DND-41 (cell line): Measurements from ENCODE around the gene NRCAM.

Experiments
- ATAC-seq: fragments of 200-7000 bp; cut with Tn5 transposase; 3 replicates; pipeline ENCODE4 v1.9.1; 2021; ENCODE audit warnings: low read depth; ENCODE audit not compliant: insufficient read depth
- DNase-seq: peaks from one replicate; pipeline ENCODE4 v3.0.0-alpha.2; 2020
- H2AFZ ChIP-seq: 2 replicates; pipeline ENCODE4 v1.6.0; 2012; ENCODE audit warnings: low read depth, low read length
- H3K27ac ChIP-seq: 2 replicates; pipeline ENCODE4 v1.5.1; 2012; ENCODE audit warnings: low read length, inconsistent platforms
- H3K27me3 ChIP-seq: fragments of 200-600 bp; sonication (generic); 2 replicates; pipeline ENCODE4 v1.6.0; 2012; ENCODE audit warnings: low read length, mild to moderate bottlenecking, inconsistent platforms; ENCODE audit not compliant: insufficient read depth, poor library complexity
- H3K36me3 ChIP-seq: 2 replicates; pipeline ENCODE4 v1.5.1; 2012; ENCODE audit warnings: low read length, inconsistent platforms; ENCODE audit not compliant: insufficient read depth
- H3K4me1 ChIP-seq: 2 replicates; pipeline ENCODE4 v1.5.1; 2012; ENCODE audit warnings: mild to moderate bottlenecking, low read length; ENCODE audit not compliant: insufficient read depth
- H3K4me2 ChIP-seq: 2 replicates; pipeline ENCODE4 v1.6.0; 2012; ENCODE audit warnings: mild to moderate bottlenecking, moderate library complexity, low read length, inconsistent platforms; ENCODE audit not compliant: insufficient read depth
- H3K4me3 ChIP-seq, 2 experiments: fragments of 200-600 bp in 1 of 2; shearing (Covaris generic) in 1 of 2; 2 replicates each; pipeline ENCODE4 v1.5.1; 2012 to 2016; ENCODE audit warnings: inconsistent platforms in 2 of 2, low read length in 2 of 2, mild to moderate bottlenecking in 2 of 2, low read depth in 1 of 2, moderate library complexity in 1 of 2
- H3K79me2 ChIP-seq: 2 replicates; pipeline ENCODE4 v1.6.0; 2012; ENCODE audit warnings: low read length, inconsistent platforms; ENCODE audit not compliant: insufficient read depth
- H3K9ac ChIP-seq: 2 replicates; pipeline ENCODE4 v1.6.0; 2012; ENCODE audit warnings: low read depth, mild to moderate bottlenecking, inconsistent platforms, low read length, moderate library complexity
- H3K9me3 ChIP-seq: 2 replicates; pipeline ENCODE4 v1.5.1; 2012; ENCODE audit warnings: low read length, moderate library complexity, mild to moderate bottlenecking, inconsistent platforms; ENCODE audit not compliant: insufficient read depth, severe bottlenecking
- H4K20me1 ChIP-seq: 2 replicates; pipeline ENCODE4 v1.6.0; 2012; ENCODE audit warnings: low read length; ENCODE audit not compliant: insufficient read depth
- CTCF ChIP-seq: IDR thresholded peaks from 2 replicates; pipeline ENCODE4 v1.5.1; 2012; ENCODE audit warnings: borderline replicate concordance, low read length, moderate library complexity, mild to moderate bottlenecking; ENCODE audit not compliant: poor library complexity, severe bottlenecking; ENCODE audit errors: extremely low read depth
- EZH2 ChIP-seq: IDR thresholded peaks from 3 replicates; pipeline ENCODE4 v1.6.1; 2012; ENCODE audit warnings: borderline replicate concordance, low read depth, mild to moderate bottlenecking, moderate library complexity, low read length, inconsistent platforms; ENCODE audit not compliant: severe bottlenecking

The NRCAM gene

GRCh38 chr7:108284349-108285002 is 171.8 kb downstream of the NRCAM start:
- H3K79me2 ChIP-seq: no peaks in the 10 kb centered on the region
- H3K9me3 ChIP-seq: no peaks in the 10 kb centered on the region
- no peaks in the 10 kb centered on the region for H4K20me1 ChIP-seq
- H2AFZ ChIP-seq: no peak overlapping the region
- no peaks in the 10 kb centered on the region for H3K36me3 ChIP-seq
- no peak overlapping the region for H3K4me3 ChIP-seq
- peaks cover 3% of the 10 kb centered on the region for H3K27me3 ChIP-seq
- DNase-seq (no peak), ATAC-seq (no peak)
- TF ChIP-seq CTCF: no peak
- TF ChIP-seq EZH2: no peak
- H3K27ac ChIP-seq: no peak overlapping the region
- no peaks in the 10 kb centered on the region for H3K4me1 ChIP-seq
- H3K4me2 ChIP-seq: no peak overlapping the region
- H3K9ac ChIP-seq: no peak overlapping the region

- no peak overlapping the region for H3K27ac ChIP-seq
- H3K4me1 ChIP-seq: no peaks in the 10 kb centered on the region
These were observed 173.0 kb downstream of the NRCAM start for GRCh38 chr7:108283252-108283651.

GRCh38 chr7:108282427-108282996 is 173.7 kb downstream of the NRCAM start:
- Histone ChIP-seq H4K20me1 (no peaks in the 10 kb centered on the region), H3K27ac (no peak overlapping the region), H3K4me2 (no peak overlapping the region), H2AFZ (no peak overlapping the region), H3K36me3 (no peaks in the 10 kb centered on the region), H3K27me3 (peaks cover 3% of the 10 kb centered on the region), H3K9ac (no peak overlapping the region), H3K4me1 (no peaks in the 10 kb centered on the region), H3K79me2 (no peaks in the 10 kb centered on the region), H3K4me3 (no peak overlapping the region), H3K9me3 (no peaks in the 10 kb centered on the region)
- ATAC-seq (no peak), DNase-seq (no peak)
- TF ChIP-seq EZH2 (no peak), CTCF (no peak)

More at GRCh38 chr7:108283252-108283651, 173.0 kb downstream of the NRCAM start:
- no peak for ATAC-seq
- no peak for DNase-seq
- Histone ChIP-seq H3K79me2 (no peaks in the 10 kb centered on the region), H3K9me3 (no peaks in the 10 kb centered on the region), H2AFZ (no peak overlapping the region), H3K36me3 (no peaks in the 10 kb centered on the region), H3K9ac (no peak overlapping the region), H3K4me2 (no peak overlapping the region), H4K20me1 (no peaks in the 10 kb centered on the region), H3K4me3 (no peak overlapping the region), H3K27me3 (peaks cover 3% of the 10 kb centered on the region)
- TF ChIP-seq EZH2 (no peak), CTCF (no peak)
